ENCODE measurements around the gene ABCG8. TPM values are rescaled to one million over a fixed set of nuclear protein-coding genes. Genes with fewer than 3 reads are reported as not detected.
A peak's percentile ranks its signal among the peaks of the same experiment; 100 is the strongest.

The ABCG8 gene
- total and polyA plus RNA-seq, 11 donors: 0.07 TPM; not detected in 10

- TF ChIP-seq POLR2A (IDR thresholded peaks at IDR 0.05) (no peak), CTCF (IDR thresholded peaks at IDR 0.05) (no peak)
- Histone ChIP-seq H3K27me3 (peaks cover 0 to 45% (median 13%) of the 10 kb centered on the region in 9 donors), H3K4me3 (no peak overlapping the region), H3K36me3 (no peaks in the 10 kb centered on the region), H3K27ac (no peak overlapping the region), H3K9me3 (no peaks in the 10 kb centered on the region), H3K4me1 (no peaks in the 10 kb centered on the region)
- WGBS, 4 donors: 80 to 92% (median 85%) methylated on average over 10 to 20 of the region's 20 CpGs
- no peak for DNase-seq
- ATAC-seq: no peak
- intact Hi-C loops (cut with DNase I): no loop called here
These were observed 12.5 kb downstream of the ABCG8 start for GRCh38 chr2:43851011-43851980.

GRCh38 chr2:43852196-43852730 lies 13.5 kb downstream of the ABCG8 start:
- intact Hi-C loops (cut with DNase I): no loop called here
- H3K27me3 ChIP-seq: peaks cover 0 to 54% (median 13%) of the 10 kb centered on the region in 9 donors
- peak in 1 of 4 donors; percentile 18 for ATAC-seq

GRCh38 chr2:43853141-43854081 lies 14.6 kb downstream of the ABCG8 start:
- intact Hi-C loops (cut with DNase I): no loop called here
- Histone ChIP-seq H3K4me3 (no peak overlapping the region), H3K4me1 (no peaks in the 10 kb centered on the region), H3K27ac (no peak overlapping the region), H3K27me3 (peaks cover 0 to 63% (median 13%) of the 10 kb centered on the region in 9 donors), H3K36me3 (no peaks in the 10 kb centered on the region), H3K9me3 (no peaks in the 10 kb centered on the region)
- no peak for TF ChIP-seq CTCF (IDR thresholded peaks at IDR 0.05)
- TF ChIP-seq POLR2A (IDR thresholded peaks at IDR 0.05): no peak
- WGBS, 4 donors: 70 to 89% (median 78%) methylated on average over 8 to 10 of the region's 10 CpGs
- DNase-seq (no peak), ATAC-seq (peak in 1 of 4 donors; percentile 24)

More at GRCh38 chr2:43852196-43852730, 13.5 kb downstream of the ABCG8 start:
- Histone ChIP-seq H3K4me1 (no peaks in the 10 kb centered on the region), H3K27ac (no peak overlapping the region), H3K36me3 (no peaks in the 10 kb centered on the region), H3K9me3 (no peaks in the 10 kb centered on the region), H3K4me3 (no peak overlapping the region)
- WGBS, 4 donors: 91 to 94% (median 93%) methylated on average over 10 to 21 of the region's 21 CpGs
- no peak for DNase-seq
- TF ChIP-seq CTCF (IDR thresholded peaks at IDR 0.05) (no peak), POLR2A (IDR thresholded peaks at IDR 0.05) (no peak)
